Neural cell (in vitro differentiated cells): ENCODE results near the gene STAT2. TPM values are rescaled to one million over a fixed set of nuclear protein-coding genes. Genes with fewer than 3 reads are reported as not detected.
A peak's percentile ranks its signal among the peaks of the same experiment; 100 is the strongest.

Experiments used
- H2AFZ ChIP-seq: fragments of 200-600, 300-800 bp; sonication (generic), shearing (Covaris generic); 2 replicates; pipeline ENCODE4 v1.6.0; 2014; ENCODE audit warnings: low read depth, mild to moderate bottlenecking, antibody characterized with exemption, low read length, moderate library complexity
- H3F3A ChIP-seq: fragments of 200-600 bp; shearing (Covaris generic); 2 replicates; pipeline ENCODE4 v1.6.1; 2016; ENCODE audit warnings: mild to moderate bottlenecking, moderate library complexity, mixed read lengths, antibody characterized with exemption, low read length; ENCODE audit not compliant: insufficient read depth, poor library complexity, severe bottlenecking
- H3K27ac ChIP-seq: fragments of 200-600, 300-800 bp; sonication (generic), shearing (Covaris generic); 2 replicates; pipeline ENCODE4 v1.5.1; 2014; ENCODE audit warnings: mild to moderate bottlenecking, low read length, moderate library complexity
- H3K27me3 ChIP-seq: fragments of 300-800, 200-600 bp; sonication (generic), shearing (Covaris generic); 2 replicates; pipeline ENCODE4 v1.6.0; 2014; ENCODE audit warnings: mild to moderate bottlenecking, low read depth, low read length, moderate library complexity; ENCODE audit not compliant: insufficient read depth
- H3K36me3 ChIP-seq: fragments of 300-800, 200-600 bp; sonication (generic), shearing (Covaris generic); 2 replicates; pipeline ENCODE4 v1.5.1; 2014; ENCODE audit warnings: mild to moderate bottlenecking, antibody characterized with exemption, low read length, moderate library complexity; ENCODE audit not compliant: insufficient read depth
- H3K4me2 ChIP-seq: fragments of 300-800, 200-600 bp; sonication (generic), shearing (Covaris generic); 2 replicates; pipeline ENCODE4 v1.6.0; 2014; ENCODE audit warnings: mild to moderate bottlenecking, low read length
- H3K4me3 ChIP-seq: fragments of 300-800, 200-600 bp; sonication (generic), shearing (Covaris generic); 2 replicates; pipeline ENCODE4 v1.5.1; 2014; ENCODE audit warnings: mild to moderate bottlenecking, low read length, moderate library complexity
- H3K79me2 ChIP-seq: fragments of 200-600 bp; shearing (Covaris generic); replicated peaks from 2 replicates; pipeline ENCODE4 v1.6.0; 2014; ENCODE audit warnings: mild to moderate bottlenecking, low read length, moderate library complexity; ENCODE audit not compliant: insufficient read depth
- H3K9ac ChIP-seq: fragments of 300-800, 200-600 bp; sonication (generic), shearing (Covaris generic); 2 replicates; pipeline ENCODE4 v1.6.1; 2016; ENCODE audit warnings: mild to moderate bottlenecking, low read length, mixed read lengths
- H3K9me2 ChIP-seq: fragments of 200-600 bp; shearing (Covaris generic); 2 replicates; pipeline ENCODE4 v1.6.1; 2016; ENCODE audit warnings: mild to moderate bottlenecking, low read length, mixed read lengths; ENCODE audit not compliant: insufficient read depth
- H3K9me3 ChIP-seq: fragments of 200-600, 300-800 bp; sonication (generic), shearing (Covaris generic); 2 replicates; pipeline ENCODE4 v1.6.1; 2016; ENCODE audit warnings: mild to moderate bottlenecking, mixed run types, low read length, moderate library complexity, mixed read lengths
- H4K20me1 ChIP-seq: fragments of 200-600 bp; shearing (Covaris generic); 2 replicates; pipeline ENCODE4 v1.6.1; 2016; ENCODE audit warnings: mild to moderate bottlenecking, mixed run types; ENCODE audit not compliant: insufficient read depth
- EP300 ChIP-seq: fragments of 450-650 bp; conservative IDR thresholded peaks from 2 replicates; pipeline ENCODE4 v1.6.1; 2014; ENCODE audit warnings: antibody characterized with exemption, mild to moderate bottlenecking, moderate library complexity; ENCODE audit not compliant: poor library complexity, severe bottlenecking
- EZH2 ChIP-seq: fragments of 200-600, 300-800 bp; shearing (Covaris generic), sonication (generic); IDR thresholded peaks from 2 replicates; pipeline ENCODE4 v1.6.1; 2014; ENCODE audit warnings: antibody characterized with exemption, low read length, borderline replicate concordance, mild to moderate bottlenecking; ENCODE audit not compliant: insufficient read depth, poor library complexity, severe bottlenecking
- MXI1 ChIP-seq: fragments of 450-650 bp; conservative IDR thresholded peaks from 2 replicates; pipeline ENCODE4 v1.6.1; 2014; ENCODE audit warnings: antibody characterized with exemption, mild to moderate bottlenecking; ENCODE audit not compliant: poor library complexity, severe bottlenecking
- POLR2AphosphoS5 ChIP-seq: IDR thresholded peaks from 2 replicates; pipeline ENCODE4 v1.6.1; 2012
- RAD21 ChIP-seq: fragments of 450-650 bp; conservative IDR thresholded peaks from 2 replicates; pipeline ENCODE4 v1.6.1; 2014; ENCODE audit warnings: antibody characterized with exemption, mild to moderate bottlenecking, moderate library complexity
- SMC3 ChIP-seq: fragments of 450-650 bp; conservative IDR thresholded peaks from 2 replicates; pipeline ENCODE4 v1.6.1; 2014; ENCODE audit warnings: antibody characterized with exemption, mild to moderate bottlenecking, moderate library complexity; ENCODE audit not compliant: poor library complexity
- TAF1 ChIP-seq: IDR thresholded peaks from 2 replicates; pipeline ENCODE4 v1.6.1; 2012; ENCODE audit warnings: low read depth
- polyA plus RNA-seq: library from polyadenylated mRNA; depleted of rRNA; stranded (reverse); fragments of >200 nt; gene quantifications from 2 replicates; pipeline ENCODE4 v1.2.3, GENCODE V29; 2014
- TF ChIP-seq, protein P1 (sequence below): fragments of 450-650 bp; IDR thresholded peaks from 2 replicates; pipeline ENCODE4 v1.5.1; 2014; ENCODE audit warnings: antibody characterized with exemption, mild to moderate bottlenecking, moderate library complexity; ENCODE audit not compliant: poor library complexity, severe bottlenecking
- TF ChIP-seq, protein P2 (sequence below): IDR thresholded peaks from 2 replicates; pipeline ENCODE4 v1.6.1; 2012; ENCODE audit warnings: borderline replicate concordance

The STAT2 gene
- polyA plus RNA-seq, 1 donor from 2014 or later, result 88.2 TPM

DNA sequence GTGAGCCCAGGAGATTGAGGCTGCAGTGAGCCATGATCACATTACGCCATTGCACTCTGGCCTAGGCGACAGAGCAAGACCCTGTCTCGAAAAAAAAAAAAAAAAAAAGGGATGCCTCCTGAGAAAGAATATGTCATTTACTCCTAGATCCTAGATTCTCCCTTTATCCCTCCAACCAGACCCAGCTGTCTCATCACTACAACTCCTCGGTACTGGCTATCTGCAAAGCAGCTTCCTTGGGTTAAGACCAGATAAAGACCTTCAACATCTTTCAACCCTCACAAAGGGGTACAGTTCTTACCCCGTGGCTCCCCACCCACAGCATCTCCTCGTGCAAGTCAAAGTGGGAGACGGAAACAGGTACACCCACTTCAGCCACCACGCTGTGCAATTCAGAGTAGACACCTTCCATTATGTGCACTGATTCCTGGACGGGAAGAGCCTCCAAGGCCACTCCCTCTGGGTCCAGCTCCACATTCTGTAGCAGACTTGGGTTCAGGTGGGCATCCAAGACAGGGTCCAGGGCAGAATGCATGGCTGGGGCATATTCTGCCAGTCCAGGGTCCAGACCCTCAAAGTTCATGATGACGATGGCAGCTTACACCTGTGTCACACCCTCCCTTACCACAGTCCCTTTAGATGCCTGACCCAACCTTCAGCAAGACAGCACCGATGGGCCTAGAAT, 27.3 kb downstream of the STAT2 start:
- Histone ChIP-seq H3K4me2 (peak overlapping the region; percentile 95), H2AFZ (peak overlapping the region; percentile 100), H3K27ac (peak overlapping the region; percentile 80), H3K9me2 (no peaks in the 10 kb centered on the region), H3F3A (peaks cover 3% of the 10 kb centered on the region), H3K4me3 (peak overlapping the region; percentile 78), H4K20me1 (no peaks in the 10 kb centered on the region), H3K9ac (peak overlapping the region; percentile 69), H3K27me3 (no peaks in the 10 kb centered on the region), H3K79me2 (no peaks in the 10 kb centered on the region), H3K36me3 (no peaks in the 10 kb centered on the region), H3K9me3 (no peaks in the 10 kb centered on the region)
- TF ChIP-seq MXI1 (no peak), RAD21 (no peak), TAF1 (no peak)

DNA sequence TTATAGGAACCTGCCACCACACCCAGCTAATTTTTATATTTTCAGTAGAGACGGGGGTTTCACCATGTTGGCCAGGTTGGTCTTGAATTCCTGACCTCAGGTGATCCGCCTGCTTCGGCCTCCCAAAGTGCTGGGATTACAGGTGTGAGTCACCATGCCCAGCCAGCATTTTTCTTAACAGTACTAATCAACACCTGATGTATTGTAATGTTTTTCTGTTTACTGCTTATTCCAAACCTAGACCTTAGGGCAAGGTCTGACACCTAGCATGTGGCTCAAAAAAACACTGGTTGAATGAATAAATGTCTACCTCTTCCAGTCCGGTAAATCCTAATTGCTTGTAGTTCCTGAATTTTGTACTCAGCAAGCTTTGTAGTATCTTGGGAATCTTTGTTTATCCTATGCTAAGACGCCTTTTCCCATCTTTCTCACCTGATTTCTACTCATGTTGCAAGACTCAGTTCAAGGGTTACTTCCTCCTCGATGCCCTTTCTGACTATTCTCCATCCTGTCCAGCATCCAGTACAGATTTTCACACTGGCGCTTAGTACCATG, 28.9 kb downstream of the STAT2 start:
- no peak overlapping the region for H2AFZ ChIP-seq
- no peaks in the 10 kb centered on the region for H3K9me2 ChIP-seq
- H3K9me3 ChIP-seq, result no peaks in the 10 kb centered on the region
- no peak overlapping the region for H3K4me2 ChIP-seq
- H3K9ac ChIP-seq, result no peak overlapping the region
- no peaks in the 10 kb centered on the region for H3K27me3 ChIP-seq
- H3K4me3 ChIP-seq, result no peak overlapping the region
- TF ChIP-seq EZH2, result no peak
- TF ChIP-seq POLR2AphosphoS5, result no peak
- TF ChIP-seq MXI1, result no peak
- TF ChIP-seq, protein P1, sequence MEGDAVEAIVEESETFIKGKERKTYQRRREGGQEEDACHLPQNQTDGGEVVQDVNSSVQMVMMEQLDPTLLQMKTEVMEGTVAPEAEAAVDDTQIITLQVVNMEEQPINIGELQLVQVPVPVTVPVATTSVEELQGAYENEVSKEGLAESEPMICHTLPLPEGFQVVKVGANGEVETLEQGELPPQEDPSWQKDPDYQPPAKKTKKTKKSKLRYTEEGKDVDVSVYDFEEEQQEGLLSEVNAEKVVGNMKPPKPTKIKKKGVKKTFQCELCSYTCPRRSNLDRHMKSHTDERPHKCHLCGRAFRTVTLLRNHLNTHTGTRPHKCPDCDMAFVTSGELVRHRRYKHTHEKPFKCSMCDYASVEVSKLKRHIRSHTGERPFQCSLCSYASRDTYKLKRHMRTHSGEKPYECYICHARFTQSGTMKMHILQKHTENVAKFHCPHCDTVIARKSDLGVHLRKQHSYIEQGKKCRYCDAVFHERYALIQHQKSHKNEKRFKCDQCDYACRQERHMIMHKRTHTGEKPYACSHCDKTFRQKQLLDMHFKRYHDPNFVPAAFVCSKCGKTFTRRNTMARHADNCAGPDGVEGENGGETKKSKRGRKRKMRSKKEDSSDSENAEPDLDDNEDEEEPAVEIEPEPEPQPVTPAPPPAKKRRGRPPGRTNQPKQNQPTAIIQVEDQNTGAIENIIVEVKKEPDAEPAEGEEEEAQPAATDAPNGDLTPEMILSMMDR, result no peak
- no peak for TF ChIP-seq RAD21
- no peak for TF ChIP-seq TAF1
- TF ChIP-seq EP300, result no peak
- TF ChIP-seq SMC3, result no peak
- TF ChIP-seq, protein P2, sequence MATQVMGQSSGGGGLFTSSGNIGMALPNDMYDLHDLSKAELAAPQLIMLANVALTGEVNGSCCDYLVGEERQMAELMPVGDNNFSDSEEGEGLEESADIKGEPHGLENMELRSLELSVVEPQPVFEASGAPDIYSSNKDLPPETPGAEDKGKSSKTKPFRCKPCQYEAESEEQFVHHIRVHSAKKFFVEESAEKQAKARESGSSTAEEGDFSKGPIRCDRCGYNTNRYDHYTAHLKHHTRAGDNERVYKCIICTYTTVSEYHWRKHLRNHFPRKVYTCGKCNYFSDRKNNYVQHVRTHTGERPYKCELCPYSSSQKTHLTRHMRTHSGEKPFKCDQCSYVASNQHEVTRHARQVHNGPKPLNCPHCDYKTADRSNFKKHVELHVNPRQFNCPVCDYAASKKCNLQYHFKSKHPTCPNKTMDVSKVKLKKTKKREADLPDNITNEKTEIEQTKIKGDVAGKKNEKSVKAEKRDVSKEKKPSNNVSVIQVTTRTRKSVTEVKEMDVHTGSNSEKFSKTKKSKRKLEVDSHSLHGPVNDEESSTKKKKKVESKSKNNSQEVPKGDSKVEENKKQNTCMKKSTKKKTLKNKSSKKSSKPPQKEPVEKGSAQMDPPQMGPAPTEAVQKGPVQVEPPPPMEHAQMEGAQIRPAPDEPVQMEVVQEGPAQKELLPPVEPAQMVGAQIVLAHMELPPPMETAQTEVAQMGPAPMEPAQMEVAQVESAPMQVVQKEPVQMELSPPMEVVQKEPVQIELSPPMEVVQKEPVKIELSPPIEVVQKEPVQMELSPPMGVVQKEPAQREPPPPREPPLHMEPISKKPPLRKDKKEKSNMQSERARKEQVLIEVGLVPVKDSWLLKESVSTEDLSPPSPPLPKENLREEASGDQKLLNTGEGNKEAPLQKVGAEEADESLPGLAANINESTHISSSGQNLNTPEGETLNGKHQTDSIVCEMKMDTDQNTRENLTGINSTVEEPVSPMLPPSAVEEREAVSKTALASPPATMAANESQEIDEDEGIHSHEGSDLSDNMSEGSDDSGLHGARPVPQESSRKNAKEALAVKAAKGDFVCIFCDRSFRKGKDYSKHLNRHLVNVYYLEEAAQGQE, result no peak
- no peaks in the 10 kb centered on the region for H4K20me1 ChIP-seq
- H3K79me2 ChIP-seq, result no peaks in the 10 kb centered on the region
- peaks cover 3% of the 10 kb centered on the region for H3F3A ChIP-seq
- H3K27ac ChIP-seq, result no peak overlapping the region
- H3K36me3 ChIP-seq, result no peaks in the 10 kb centered on the region
